Measurements from ENCODE around the gene SPATA31A3.
"Not testable (repeated sequence)": the region's sequence is repeated elsewhere in the genome, so short reads cannot be mapped to it uniquely, and the experiment has no call there.

The SPATA31A3 gene

DNA sequence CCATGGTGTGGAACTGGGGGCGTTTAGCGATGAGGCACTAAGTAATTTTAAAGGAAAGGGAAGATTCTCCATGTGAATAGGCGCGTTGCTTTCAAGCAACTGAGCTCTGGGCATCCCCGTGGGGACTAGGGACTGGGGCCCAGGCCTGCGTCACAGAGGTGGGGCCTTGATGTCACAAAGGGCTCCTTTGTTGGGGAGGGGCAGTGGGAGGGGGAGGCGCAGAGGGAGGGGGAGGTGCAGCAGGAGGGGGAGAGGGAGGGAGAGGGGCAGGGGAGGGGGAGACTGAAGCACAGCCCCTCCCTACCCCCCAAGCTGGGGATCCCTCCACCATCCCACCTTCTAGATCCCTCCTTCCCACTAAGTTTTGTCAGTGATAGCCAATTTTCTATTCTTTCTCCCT lies at the start of gene SPATA31A3:
SPATA31A3 (minus strand) TSS at position 101 of the 400 bp plus-strand sequence; CDS start at position 72, 29 bp downstream.
- not testable (repeated sequence) for DNase-seq

DNA sequence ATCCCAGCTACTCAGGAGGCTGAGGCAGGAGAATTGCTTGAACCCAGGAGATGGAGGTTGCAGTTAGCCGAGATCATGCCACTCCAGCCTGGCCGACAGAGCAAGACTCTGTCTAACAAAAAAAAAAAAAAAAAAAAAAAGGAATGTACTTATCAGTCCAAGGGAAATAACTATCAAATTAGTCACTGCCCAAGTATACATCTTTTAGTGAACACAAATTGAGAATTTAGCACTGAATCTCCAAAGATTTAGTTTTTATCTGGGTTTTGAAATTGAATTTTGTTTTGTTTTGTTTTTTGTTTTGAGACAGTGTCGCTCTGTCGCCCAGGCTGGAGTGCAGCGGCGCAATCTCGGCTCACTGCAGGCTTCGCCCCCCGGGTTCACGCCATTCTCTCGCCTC lies 39.8 kb downstream of the SPATA31A3 start:
- not testable (repeated sequence) for DNase-seq

DNA sequence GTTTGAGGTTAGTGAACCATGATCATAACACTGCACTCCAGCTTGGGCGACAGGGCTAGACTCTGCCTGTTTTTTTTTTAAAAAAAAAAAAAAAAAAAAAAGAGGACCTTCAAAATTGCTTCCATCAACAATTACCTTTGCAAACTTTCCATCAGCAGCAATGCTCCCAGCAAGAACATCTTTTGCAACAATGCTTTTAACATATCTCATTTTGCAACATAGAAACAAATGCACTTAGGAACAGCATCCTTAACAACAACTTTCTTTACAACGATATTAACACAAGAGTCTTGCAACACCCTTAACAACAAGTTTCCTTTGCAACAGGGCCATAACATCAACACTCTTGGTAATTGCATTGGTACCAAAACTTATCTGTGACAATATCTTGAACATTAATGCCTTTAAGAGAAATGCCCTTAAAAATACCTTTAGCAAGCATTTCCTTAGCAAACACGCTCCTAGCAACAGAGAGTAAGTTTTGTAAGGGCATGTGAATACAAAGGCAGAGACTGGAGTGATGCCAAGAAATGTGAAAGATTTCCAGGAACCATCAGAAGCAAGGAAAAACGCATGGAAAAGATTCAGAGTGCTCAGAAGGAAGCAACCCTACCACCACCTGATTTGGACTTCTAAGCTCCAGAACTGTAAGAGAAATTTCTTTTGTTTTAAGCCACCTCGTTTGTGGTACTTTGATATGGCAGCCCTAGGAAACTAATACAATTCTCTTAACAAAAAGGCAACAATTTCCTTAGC lies 49.8 kb downstream of the SPATA31A3 start:
- not testable (repeated sequence) for DNase-seq

DNA sequence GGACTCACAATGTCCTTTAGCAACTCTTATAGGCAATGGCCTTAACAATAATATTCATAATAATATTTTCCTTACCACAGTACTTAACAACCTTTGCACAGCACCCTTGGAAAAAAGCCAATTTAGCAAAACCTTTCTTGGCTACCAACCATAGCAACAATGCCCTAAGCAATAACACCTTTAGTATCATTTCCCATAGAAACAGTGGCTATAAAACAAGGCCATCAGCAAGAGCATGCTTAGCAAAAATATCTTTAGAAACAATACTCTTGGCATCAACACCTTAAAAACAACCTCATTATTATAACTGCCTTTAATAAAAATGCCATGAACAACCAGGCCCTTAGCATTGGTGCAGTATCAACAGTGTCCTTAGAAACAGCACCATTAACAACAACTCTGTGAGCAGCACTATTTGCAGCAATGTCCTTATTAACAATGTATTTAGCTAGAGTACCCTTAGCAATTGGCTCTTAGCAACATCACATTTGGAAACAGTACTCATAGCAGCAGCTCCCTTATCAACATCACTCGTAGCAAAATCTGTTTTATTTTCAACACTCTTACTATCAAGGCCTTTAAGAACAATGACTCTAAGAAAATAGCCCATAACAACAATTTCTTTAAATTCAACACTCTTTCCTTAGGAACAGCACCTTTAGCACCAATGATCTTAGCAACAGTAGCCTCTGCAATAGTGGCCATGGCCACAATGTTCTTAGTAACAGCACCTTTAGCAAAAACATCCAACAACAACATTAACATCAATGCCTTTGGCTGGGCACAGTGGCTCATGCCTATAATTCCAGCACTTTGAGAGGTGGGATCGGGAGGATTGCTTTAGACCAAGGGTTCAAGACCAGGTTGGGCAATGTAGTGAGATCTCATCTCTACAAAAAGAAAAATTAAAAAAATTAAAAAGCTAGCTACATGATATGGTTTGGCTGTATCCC lies 52.2 kb downstream of the SPATA31A3 start:
- DNase-seq = not testable (repeated sequence)

DNA sequence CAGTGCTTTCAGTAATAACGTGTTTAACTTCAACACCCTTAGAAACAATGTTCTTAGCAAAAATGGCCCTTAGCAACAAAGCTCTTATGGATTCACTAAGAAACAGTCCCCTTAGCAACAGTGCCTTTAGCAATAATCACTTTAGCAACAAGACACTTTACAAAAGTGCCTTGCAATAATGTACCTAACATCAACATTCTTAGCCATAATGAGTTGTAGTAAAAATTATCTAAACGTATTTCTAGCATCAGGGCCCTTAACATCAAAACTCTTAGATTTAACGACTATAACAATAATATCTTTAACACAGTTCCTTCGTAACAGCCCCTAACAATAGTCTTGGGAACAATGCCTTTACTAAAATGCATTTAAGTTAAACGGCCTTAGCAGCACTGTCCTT lies 54.0 kb downstream of the SPATA31A3 start:
- DNase-seq = not testable (repeated sequence)

DNA sequence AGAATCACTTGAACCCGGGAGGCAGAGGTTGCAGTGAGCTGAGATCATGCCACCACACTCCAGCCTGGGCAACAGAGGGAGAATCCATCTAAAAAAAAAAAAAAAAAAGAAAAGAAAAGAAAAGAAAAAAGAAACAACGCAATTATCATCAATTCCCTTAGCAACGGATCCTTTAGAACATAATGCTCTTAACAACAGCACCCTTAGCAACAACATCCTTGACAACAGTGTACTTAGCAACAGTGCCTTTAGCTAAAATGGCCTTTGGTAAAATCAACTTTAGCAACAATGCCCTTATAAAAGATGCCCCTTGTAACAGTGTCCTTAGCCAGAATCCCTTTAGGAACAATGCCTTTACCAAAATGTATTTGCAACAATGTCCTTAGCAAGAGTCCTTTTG lies 54.7 kb downstream of the SPATA31A3 start:
- DNase-seq = not testable (repeated sequence)

Data from NCI-H526 (cell line).